HL-60 (cell line): ENCODE results near the gene CD69.

ENCODE experiments used
- CTCF ChIP-seq: IDR thresholded peaks from one replicate; pipeline ENCODE4 v1.5.1; 2011; ENCODE audit warnings: low read length, control low read depth, inconsistent platforms; ENCODE audit not compliant: insufficient read depth
- REST ChIP-seq: IDR thresholded peaks from 2 replicates; pipeline ENCODE4 v1.6.1; 2012; ENCODE audit warnings: low read depth; ENCODE audit not compliant: insufficient replicate concordance

DNA sequence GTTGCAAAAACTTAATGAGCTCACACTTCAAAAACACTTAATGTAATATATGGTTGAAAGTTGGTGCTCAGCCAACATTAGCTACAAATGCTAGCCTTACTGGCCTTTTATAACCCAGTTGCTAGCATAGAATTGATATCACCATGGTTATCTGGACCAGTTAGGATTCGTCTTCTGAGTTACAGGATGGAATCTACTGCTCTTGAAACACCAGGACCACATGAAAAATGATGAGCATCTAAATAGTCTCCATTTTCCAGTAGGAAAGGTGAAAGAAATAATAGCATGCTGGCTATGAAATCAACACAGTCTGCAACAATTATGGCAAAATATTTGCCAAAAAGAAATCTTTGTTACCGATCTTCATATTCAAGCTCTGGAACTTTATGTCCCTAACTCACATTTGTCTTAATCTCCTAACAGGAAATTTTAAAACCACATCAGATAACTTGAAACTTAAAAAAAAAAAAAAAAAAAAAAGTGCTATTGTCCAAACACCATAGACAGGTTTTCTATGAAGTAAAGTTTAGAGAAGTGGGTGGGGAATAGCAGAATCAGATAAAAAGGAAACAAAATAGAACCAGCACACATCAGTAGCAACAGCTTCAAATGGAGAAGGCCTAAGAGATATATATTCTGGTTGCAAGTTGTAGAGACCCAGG, 12.6 kb upstream of the CD69 start:
- no peak for TF ChIP-seq CTCF
- TF ChIP-seq REST = no peak
